SK-N-SH (cell line): ENCODE measurements around the gene ARPC4. TPM values are rescaled to one million over a fixed set of nuclear protein-coding genes. Genes with fewer than 3 reads are reported as not detected.

Experiments used
- CTCF ChIA-PET: fragments of 300-600, 350-600 bp; formaldehyde crosslinking; extraction: SDS; loops from one replicate; lab custom pipeline; 2021; lab: Yijun Ruan, JAX
- POLR2A ChIA-PET: fragments of 350-600 bp; sonication (Branson Sonifier 250); formaldehyde crosslinking; extraction: SDS; loops from one replicate; lab custom pipeline; 2020; ENCODE audit warnings: antibody characterized with exemption, inconsistent platforms; lab: Yijun Ruan, JAX
- DNase-seq: peaks from one replicate; pipeline ENCODE4 v3.0.0; 2012
- H2AFZ ChIP-seq: fragments of 200-600 bp; sonication (generic); 2 replicates; pipeline ENCODE4 v1.8.1; 2016; ENCODE audit warnings: antibody characterized with exemption, mild to moderate bottlenecking, low read depth
- H3F3A ChIP-seq: fragments of 200-600 bp; sonication (generic); replicated peaks from 2 replicates; pipeline ENCODE3; 2016; ENCODE audit warnings: antibody characterized with exemption, mild to moderate bottlenecking; ENCODE audit not compliant: insufficient read depth
- H3K27ac ChIP-seq, 2 experiments: fragments of 200-500 bp in 1 of 2; fragments of 200-600 bp in 1 of 2; sonication (Bioruptor generic) in 1 of 2; sonication (generic), shearing (Covaris generic) in 1 of 2; 2 replicates each; pipeline versions ENCODE4 v1.5.1 to v1.6.1; 2014 to 2016; ENCODE audit warnings: low read depth in 2 of 2, inconsistent platforms in 1 of 2, low read length in 1 of 2, mild to moderate bottlenecking in 1 of 2, mixed read lengths in 1 of 2
- H3K27me3 ChIP-seq: fragments of 200-600 bp; sonication (generic), shearing (Covaris generic); 2 replicates; pipeline ENCODE4 v1.6.1; 2016; ENCODE audit warnings: mixed run types; ENCODE audit not compliant: insufficient read depth
- H3K36me3 ChIP-seq, 2 experiments: fragments of 200-500 bp in 1 of 2; fragments of 200-600 bp in 1 of 2; sonication (Bioruptor generic) in 1 of 2; sonication (generic) in 1 of 2; replicated peaks in 1 of 2; 2 replicates each; pipeline versions ENCODE3 to v1.5.1; 2014 to 2016; ENCODE audit warnings: low read length in 1 of 2, mild to moderate bottlenecking in 1 of 2; ENCODE audit not compliant: insufficient read depth in 2 of 2, control insufficient read depth in 1 of 2
- H3K4me1 ChIP-seq, 2 experiments: fragments of 200-500 bp in 1 of 2; fragments of 200-600 bp in 1 of 2; sonication (Bioruptor generic) in 1 of 2; sonication (generic), shearing (Covaris generic) in 1 of 2; 2 replicates each; pipeline versions ENCODE4 v1.5.1 to v1.6.1; 2014 to 2016; ENCODE audit warnings: low read depth in 1 of 2, low read length in 1 of 2, mixed run types in 1 of 2; ENCODE audit not compliant: insufficient read depth in 2 of 2, control insufficient read depth in 1 of 2
- H3K4me2 ChIP-seq: fragments of 200-600 bp; sonication (generic), shearing (Covaris generic); 2 replicates; pipeline ENCODE4 v1.6.1; 2017; ENCODE audit warnings: mixed run types
- H3K4me3 ChIP-seq, 2 experiments: fragments of 200-500 bp in 1 of 2; fragments of 200-600 bp in 1 of 2; sonication (Bioruptor generic) in 1 of 2; sonication (generic), shearing (Covaris generic) in 1 of 2; 2 replicates each; pipeline versions ENCODE4 v1.5.1 to v1.8.1; 2014 to 2016; ENCODE audit warnings: low read depth in 2 of 2, inconsistent platforms in 1 of 2, low read length in 1 of 2, mild to moderate bottlenecking in 1 of 2, mixed read lengths in 1 of 2, moderate library complexity in 1 of 2
- H3K79me2 ChIP-seq: fragments of 200-600 bp; sonication (generic); 2 replicates; pipeline ENCODE4 v1.8.1; 2017; ENCODE audit warnings: mild to moderate bottlenecking; ENCODE audit not compliant: insufficient read depth
- H3K9ac ChIP-seq: fragments of 200-600 bp; sonication (generic); 2 replicates; pipeline ENCODE4 v1.6.1; 2017; ENCODE audit warnings: mixed run types
- H3K9me2 ChIP-seq: fragments of 200-600 bp; sonication (generic); 2 replicates; pipeline ENCODE4 v1.6.1; 2017; ENCODE audit warnings: mixed run types
- H3K9me3 ChIP-seq: fragments of 200-600 bp; sonication (generic); 2 replicates; pipeline ENCODE4 v1.6.1; 2017; ENCODE audit warnings: mixed run types, mild to moderate bottlenecking, moderate library complexity
- H4K20me1 ChIP-seq: fragments of 200-600 bp; sonication (generic); 2 replicates; pipeline ENCODE4 v1.6.1; 2017; ENCODE audit warnings: mild to moderate bottlenecking, mixed run types; ENCODE audit not compliant: insufficient read depth
- CTCF ChIP-seq: fragments of 200-600 bp; sonication (generic); IDR thresholded peaks from 2 replicates; pipeline ENCODE4 v1.6.1; 2017; ENCODE audit warnings: antibody characterized with exemption, mild to moderate bottlenecking, moderate library complexity
- EP300 ChIP-seq, 2 experiments: IDR thresholded peaks; 2 replicates each; pipeline versions ENCODE4 v1.4.0 to v1.6.1; 2012; ENCODE audit warnings: borderline replicate concordance in 1 of 2, low read depth in 1 of 2, low read length in 1 of 2
- EZH2phosphoT487 ChIP-seq: fragments of 200-600 bp; sonication (generic); IDR thresholded peaks from 2 replicates; pipeline ENCODE4 v1.6.1; 2017; ENCODE audit warnings: low read depth, mixed run types, mild to moderate bottlenecking, antibody characterized with exemption, moderate library complexity, borderline replicate concordance
- FOSL2 ChIP-seq: IDR thresholded peaks from 2 replicates; pipeline ENCODE4 v1.4.0; 2012; ENCODE audit warnings: low read depth, mild to moderate bottlenecking, moderate library complexity, borderline replicate concordance
- FOXJ3 ChIP-seq: sonication (generic); formaldehyde crosslinking; IDR thresholded peaks from 2 replicates; pipeline ENCODE4 v1.5.1; 2020; ENCODE audit warnings: mild to moderate bottlenecking, missing genetic modification reagents
- FOXM1 ChIP-seq: IDR thresholded peaks from 2 replicates; pipeline ENCODE4 v1.4.0; 2012; ENCODE audit warnings: low read depth, mild to moderate bottlenecking
- GATA2 ChIP-seq: sonication (generic); formaldehyde crosslinking; IDR thresholded peaks from 2 replicates; pipeline ENCODE4 v1.5.0; 2020; ENCODE audit warnings: mild to moderate bottlenecking, missing genetic modification reagents
- MAX ChIP-seq: IDR thresholded peaks from 2 replicates; pipeline ENCODE4 v1.4.0; 2012; ENCODE audit warnings: low read depth
- NFIC ChIP-seq: IDR thresholded peaks from 2 replicates; pipeline ENCODE4 v1.4.0; 2012; ENCODE audit warnings: borderline replicate concordance
- NRF1 ChIP-seq: IDR thresholded peaks from 2 replicates; pipeline ENCODE4 v1.6.1; 2012; ENCODE audit warnings: low read depth, mild to moderate bottlenecking, low read length
- PBX3 ChIP-seq: IDR thresholded peaks from 2 replicates; pipeline ENCODE4; 2012
- POLR2AphosphoS5 ChIP-seq: IDR thresholded peaks from 2 replicates; pipeline ENCODE4 v1.6.1; 2012; ENCODE audit warnings: low read depth, low read length
- RCOR1 ChIP-seq: fragments of 150-350 bp; IDR thresholded peaks from 2 replicates; pipeline ENCODE4 v1.6.1; 2017; ENCODE audit warnings: antibody characterized with exemption, low read length
- RXRA ChIP-seq: IDR thresholded peaks from 2 replicates; pipeline ENCODE4 v1.4.0; 2012; ENCODE audit warnings: low read depth, mild to moderate bottlenecking, borderline replicate concordance
- USF1 ChIP-seq: IDR thresholded peaks from 2 replicates; pipeline ENCODE4 v1.4.0; 2012; ENCODE audit warnings: low read depth, borderline replicate concordance
- YY1 ChIP-seq: IDR thresholded peaks from 2 replicates; pipeline ENCODE4 v1.4.0; 2012; ENCODE audit warnings: low read depth, mild to moderate bottlenecking
- ZBTB33 ChIP-seq: IDR thresholded peaks from 2 replicates; pipeline ENCODE4 v1.4.0; 2012; ENCODE audit warnings: low read depth, borderline replicate concordance
- WGBS: methylation state at CpG from one replicate; pipeline ENCODE4 v1.1.6; 2017; ENCODE audit warnings: low lambda C conversion rate; 5-methylcytosine and 5-hydroxymethylcytosine counted together
- polyA plus RNA-seq, 3 experiments: library from polyadenylated mRNA; depleted of rRNA; stranded (reverse); fragments of >200 nt; gene quantifications; 2 replicates each; pipeline ENCODE4 v1.2.3, GENCODE V29; 2012

ARPC4 gene
- polyA plus RNA-seq, 1 of the 3 experiments (the other 2 are of a cell fraction): 233 TPM

- H3K9me2 ChIP-seq: no peaks in the 10 kb centered on the region
- H2AFZ ChIP-seq: no peak overlapping the region
- H3F3A ChIP-seq: no peaks in the 10 kb centered on the region
- no peak for DNase-seq
- CTCF ChIA-PET: interaction anchor here (0.9 kb wide), 1 partner anchor 8 kb away, joined by 3 read pairs; no protein-coding TSS in a partner anchor
- no peak overlapping the region for H3K27ac ChIP-seq
- H3K27me3 ChIP-seq: no peaks in the 10 kb centered on the region
- H3K36me3 ChIP-seq: peaks cover 4 to 6% of the 10 kb centered on the region in 2 experiments
- 90% methylated on average over 6 of the region's 9 CpGs for WGBS
- H3K4me3 ChIP-seq: no peak overlapping the region
- no peaks in the 10 kb centered on the region for H4K20me1 ChIP-seq
- TF ChIP-seq PBX3: no peak
- TF ChIP-seq POLR2AphosphoS5: no peak
- no peak for TF ChIP-seq USF1
- TF ChIP-seq EP300 (IDR thresholded peaks at IDR 0.05; ENCODE audit: borderline replicate concordance in 1 of 2, low read depth in 1 of 2, low read length in 1 of 2): no peak
- no peak for TF ChIP-seq FOXM1
- no peak for TF ChIP-seq EZH2phosphoT487
- no peak overlapping the region for H3K9ac ChIP-seq
- H3K9me3 ChIP-seq: no peaks in the 10 kb centered on the region
- peaks cover under 1 to 1% of the 10 kb centered on the region in 2 experiments; a peak in 1 of 4 replicates for H3K4me1 ChIP-seq
- POLR2A ChIA-PET: no interaction called here
- no peaks in the 10 kb centered on the region for H3K79me2 ChIP-seq
- no peak overlapping the region for H3K4me2 ChIP-seq
Measured at GRCh38 chr3:9815986-9816385, 23.1 kb downstream of the ARPC4 start.

GRCh38 chr3:9817436-9817835 is 24.6 kb downstream of the ARPC4 start:
- Histone ChIP-seq H3K79me2 (no peaks in the 10 kb centered on the region), H3K36me3 (peaks cover 0 to 4% of the 10 kb centered on the region in 2 experiments), H3K9me3 (no peaks in the 10 kb centered on the region), H4K20me1 (no peaks in the 10 kb centered on the region), H3K27me3 (no peaks in the 10 kb centered on the region), H2AFZ (no peak overlapping the region), H3K4me3 (no peak overlapping the region), H3K9me2 (no peaks in the 10 kb centered on the region), H3K4me1 (no peaks in the 10 kb centered on the region), H3F3A (no peaks in the 10 kb centered on the region), H3K4me2 (no peak overlapping the region), H3K9ac (no peak overlapping the region), H3K27ac (no peak overlapping the region)
- POLR2A ChIA-PET: no interaction called here
- no peak for DNase-seq
- CTCF ChIA-PET: no interaction called here
- TF ChIP-seq RXRA (no peak), FOSL2 (no peak), MAX (no peak), GATA2 (CRISPR knock-in tag) (no peak), USF1 (no peak), NFIC (no peak), FOXM1 (no peak), ZBTB33 (no peak), CTCF (no peak), NRF1 (no peak), YY1 (no peak), EZH2phosphoT487 (no peak), FOXJ3 (CRISPR knock-in tag) (no peak), RCOR1 (no peak)
- WGBS: 96% methylated on average over 6 of the region's 6 CpGs
